Measurements from ENCODE around the gene MYL11. TPM values are rescaled to one million over a fixed set of nuclear protein-coding genes. Genes with fewer than 3 reads are reported as not detected.

MYL11 gene
- total and polyA plus RNA-seq, 12 donors: 0.41 to 3.7 TPM; not detected in 10

DNA sequence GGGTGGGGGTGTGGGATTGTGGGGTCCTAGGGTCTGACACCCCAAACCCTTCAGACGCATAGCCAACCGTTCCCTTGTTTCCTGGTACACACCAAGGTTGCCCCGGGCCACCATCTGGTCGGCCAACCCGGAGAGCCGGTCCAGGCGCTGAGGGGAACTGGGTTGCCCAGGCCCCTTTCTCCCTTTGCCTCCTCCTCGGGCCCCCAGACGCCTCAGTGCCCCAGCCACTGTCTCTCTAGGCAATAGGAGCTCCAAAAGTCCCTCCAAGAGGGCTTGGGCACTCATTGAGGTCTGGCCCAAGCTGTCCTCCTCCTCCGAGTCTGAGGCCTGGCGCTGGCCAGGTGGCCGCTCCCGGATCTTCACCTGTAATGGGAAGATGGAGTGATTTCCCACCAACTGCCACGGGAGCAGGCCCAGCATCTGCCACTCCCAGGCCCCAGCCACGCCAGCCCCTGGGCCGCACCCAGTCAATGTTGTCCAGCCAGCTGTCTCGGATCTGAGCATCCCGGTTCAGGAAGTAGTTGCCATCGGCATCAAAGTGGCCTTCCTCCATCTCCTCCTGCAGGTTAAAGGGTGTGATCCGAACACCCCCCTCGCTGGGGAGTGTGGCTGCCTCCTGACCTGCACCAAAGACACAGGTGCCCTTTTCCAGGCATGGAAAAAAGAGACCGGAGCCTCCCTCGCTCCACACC, 21.0 kb upstream of the MYL11 start:
- DNase-seq (no peak), ATAC-seq (no peak)
- H3K9me3 ChIP-seq: no peaks in the 10 kb centered on the region
- H3K4me1 ChIP-seq: peaks cover 26 to 51% (median 40%) of the 10 kb centered on the region in 9 donors
- WGBS, 2 donors: 89 to 91% methylated on average over 23 of the region's 23 CpGs
- H3K27me3 ChIP-seq: no peaks in the 10 kb centered on the region
- TF ChIP-seq, protein P1, sequence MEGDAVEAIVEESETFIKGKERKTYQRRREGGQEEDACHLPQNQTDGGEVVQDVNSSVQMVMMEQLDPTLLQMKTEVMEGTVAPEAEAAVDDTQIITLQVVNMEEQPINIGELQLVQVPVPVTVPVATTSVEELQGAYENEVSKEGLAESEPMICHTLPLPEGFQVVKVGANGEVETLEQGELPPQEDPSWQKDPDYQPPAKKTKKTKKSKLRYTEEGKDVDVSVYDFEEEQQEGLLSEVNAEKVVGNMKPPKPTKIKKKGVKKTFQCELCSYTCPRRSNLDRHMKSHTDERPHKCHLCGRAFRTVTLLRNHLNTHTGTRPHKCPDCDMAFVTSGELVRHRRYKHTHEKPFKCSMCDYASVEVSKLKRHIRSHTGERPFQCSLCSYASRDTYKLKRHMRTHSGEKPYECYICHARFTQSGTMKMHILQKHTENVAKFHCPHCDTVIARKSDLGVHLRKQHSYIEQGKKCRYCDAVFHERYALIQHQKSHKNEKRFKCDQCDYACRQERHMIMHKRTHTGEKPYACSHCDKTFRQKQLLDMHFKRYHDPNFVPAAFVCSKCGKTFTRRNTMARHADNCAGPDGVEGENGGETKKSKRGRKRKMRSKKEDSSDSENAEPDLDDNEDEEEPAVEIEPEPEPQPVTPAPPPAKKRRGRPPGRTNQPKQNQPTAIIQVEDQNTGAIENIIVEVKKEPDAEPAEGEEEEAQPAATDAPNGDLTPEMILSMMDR (IDR thresholded peaks at IDR 0.05): no peak
- H3K4me3 ChIP-seq: peak overlapping the region in 5 of 10 donors; percentile 74 to 99 (median 83)
- intact Hi-C loops (cut with DNase I): loop anchor here in 2 of 10 donors (10.0 kb wide), 2 partner anchors 51 to 61 kb away; partner anchors contain the start of gene ZNF771 (in 1 of the 2)
- peak overlapping the region in 6 of 10 donors; percentile 19 to 99 (median 96) for H3K27ac ChIP-seq
- H3K36me3 ChIP-seq: peaks cover 0 to 66% (median 36%) of the 10 kb centered on the region in 9 donors

DNA sequence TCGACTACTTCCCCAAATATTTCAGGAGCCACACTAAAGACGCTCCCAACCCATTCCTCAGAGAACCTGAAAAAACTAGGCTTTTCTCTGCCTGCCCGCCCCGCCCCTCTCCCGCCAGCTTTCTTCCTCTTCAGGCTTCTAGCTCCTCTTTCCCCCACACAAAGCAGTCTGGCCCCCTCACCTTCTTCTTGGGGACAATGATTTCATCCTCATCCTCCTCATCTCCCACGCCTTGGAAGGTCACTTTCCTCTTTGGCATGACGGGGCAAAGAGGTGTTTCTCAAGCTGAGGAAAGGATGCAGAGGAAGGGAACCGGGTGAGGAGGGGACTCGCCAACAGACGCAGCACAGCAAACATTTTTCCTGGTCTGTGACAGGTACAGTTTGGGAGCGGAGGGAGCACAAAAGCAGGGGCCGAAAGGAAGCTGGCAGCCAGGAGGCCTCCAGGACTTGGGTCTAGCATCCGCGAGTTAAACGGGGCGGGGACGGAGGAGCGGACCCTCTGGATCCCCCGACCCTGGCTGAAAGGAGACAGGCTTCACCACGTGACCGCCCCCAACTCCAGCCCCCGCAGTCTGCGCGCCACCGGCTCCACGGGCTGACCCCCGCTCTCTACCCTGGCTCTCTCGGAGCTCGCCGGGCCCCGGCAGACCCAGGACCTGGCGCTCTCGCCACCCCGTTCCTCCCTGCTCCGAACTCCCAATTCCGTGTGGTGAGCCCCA, 20.0 kb upstream of the MYL11 start:
- DNase-seq: no peak
- 2 to 3% methylated on average over 36 of the region's 36 CpGs for WGBS, 2 donors

DNA sequence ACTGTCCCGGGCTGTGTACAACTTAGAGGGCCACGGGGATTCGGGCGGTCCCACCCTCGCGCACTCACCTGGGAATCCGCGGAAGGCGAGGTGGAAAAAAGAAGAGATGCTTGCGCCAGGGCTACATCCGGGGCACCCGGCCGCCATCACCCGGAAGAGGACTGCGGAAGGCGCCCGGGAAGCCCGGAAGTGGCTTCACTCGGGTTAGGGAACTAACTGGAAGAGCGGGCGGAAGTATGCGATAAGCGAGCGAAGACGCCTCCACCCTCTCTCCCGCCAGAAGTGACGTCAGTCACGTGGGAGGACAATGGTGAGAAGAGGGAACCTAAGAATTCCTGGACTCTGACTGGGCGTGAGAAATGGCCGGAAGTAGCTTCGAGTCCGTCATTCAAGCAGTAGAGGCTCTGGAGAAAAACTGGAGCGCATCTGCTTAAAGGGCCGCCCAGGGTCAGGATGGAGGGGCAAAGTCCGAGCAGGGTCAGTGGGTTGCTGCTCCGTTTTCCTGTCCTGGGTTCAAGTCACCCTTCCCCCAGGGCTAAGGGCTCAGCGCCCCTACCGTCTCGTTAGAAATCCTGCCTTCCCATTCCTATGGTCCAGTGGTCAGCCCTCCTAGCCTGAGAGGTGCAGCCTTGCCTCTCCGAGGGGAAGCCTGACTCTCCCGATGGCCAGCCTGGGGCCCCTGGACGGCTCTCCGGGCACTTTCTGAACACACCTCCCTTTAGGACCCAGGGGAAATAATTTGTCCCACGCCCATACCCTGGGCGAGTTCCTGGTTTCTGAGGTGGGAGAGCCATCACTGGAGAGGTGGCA, 19.3 kb upstream of the MYL11 start, which contains the start of gene CD2BP2:
Gene CD2BP2, minus strand, starts transcription at position 165 of the 810 bp plus-strand sequence. CDS start 627 bp downstream, outside the sequence.
- peak; percentile 87 to 96 (median 95) for ATAC-seq
- Histone ChIP-seq H3K4me1 (peaks cover 26 to 51% (median 40%) of the 10 kb centered on the region in 9 donors), H3K27me3 (no peaks in the 10 kb centered on the region), H3K4me3 (peak within 1 kb of the TSS; percentile 47 to 99 (median 82)), H3K27ac (peak within 1 kb of the TSS; percentile 70 to 99 (median 97)), H3K36me3 (peaks cover 0 to 75% (median 37%) of the 10 kb centered on the region in 9 donors), H3K9me3 (no peaks in the 10 kb centered on the region)
- WGBS, 2 donors: 0 to 1% methylated on average over 45 of the region's 45 CpGs
- DNase-seq: peak; percentile 92 to 98
- intact Hi-C loops (cut with DNase I): loop anchor here in 3 of 10 donors (5.0 to 10.0 kb wide), 3 partner anchors 42 to 59 kb away; partner anchors contain the start of genes ZNF48 (in 1 of the 3) and ZNF771 (in 1 of the 3)
- TF ChIP-seq, protein P1 (IDR thresholded peaks at IDR 0.05): no peak

More for the DNA sequence above, 20.0 kb upstream of the MYL11 start:
- intact Hi-C loops (cut with DNase I): loop anchor here in 3 of 10 donors (5.0 to 10.0 kb wide), 3 partner anchors 43 to 60 kb away; partner anchors contain the start of genes ZNF48 (in 1 of the 3) and ZNF771 (in 1 of the 3)
- TF ChIP-seq, protein P1 (IDR thresholded peaks at IDR 0.05): no peak
- no peaks in the 10 kb centered on the region for H3K27me3 ChIP-seq
- H3K9me3 ChIP-seq: no peaks in the 10 kb centered on the region
- peak overlapping the region; percentile 47 to 99 (median 82) for H3K4me3 ChIP-seq
- H3K36me3 ChIP-seq: peaks cover 0 to 74% (median 38%) of the 10 kb centered on the region in 9 donors
- peaks cover 26 to 51% (median 40%) of the 10 kb centered on the region in 9 donors for H3K4me1 ChIP-seq
- peak overlapping the region; percentile 2 to 99 (median 97) for H3K27ac ChIP-seq
- ATAC-seq: peak; percentile 10 to 37 (median 28)
